Pancreas (tissue), 10 donors: ENCODE measurements around the gene HEXIM2. TPM values are rescaled to one million over a fixed set of nuclear protein-coding genes. Genes with fewer than 3 reads are reported as not detected.

Experiments used
- ATAC-seq, 4 donors: fragments of 200-7000 bp; cut with Tn5 transposase; one replicate each; pipeline versions ENCODE4 v1.8.0 to v1.9.1; 2020; ENCODE audit warnings: mild to moderate bottlenecking in 4 of 4, moderate library complexity in 4 of 4
- DNase-seq, 6 donors: peaks; one replicate each; pipeline ENCODE4 v3.0.0-alpha.2; 2020
- FAIRE-seq: peaks from 2 replicates; lab custom pipeline; 2012; peaks lifted over from hg19 to GRCh38; lab: Jason Lieb, UNC
- H3K27ac ChIP-seq, 4 donors: fragments of 200-600 bp; sonication (generic); 1 replicate in 3 of 4; 2 replicates in 1 of 4; pipeline versions ENCODE4 v1.5.0 to v1.8.0; 2020
- H3K27me3 ChIP-seq, 4 donors: fragments of 200-600 bp; one replicate each; pipeline ENCODE4 v1.8.0; 2021
- H3K36me3 ChIP-seq, 3 donors: fragments of 200-600 bp; sonication (generic) in 1 of 3; one replicate each; pipeline versions ENCODE4 v1.5.0 to v1.8.0; 2020 to 2021
- H3K4me1 ChIP-seq, 3 donors: fragments of 200-600 bp; one replicate each; pipeline ENCODE4 v1.8.0; 2021
- H3K4me3 ChIP-seq, 4 donors: fragments of 200-600 bp; sonication (generic) in 2 of 4; one replicate each; pipeline versions ENCODE4 v1.5.0 to v1.8.0; 2020 to 2021
- H3K9me3 ChIP-seq, 4 donors: fragments of 200-600 bp; one replicate each; pipeline ENCODE4 v1.8.0; 2021
- WGBS, 2 donors: extraction: QIAGEN DNeasy Blood & Tissue Kit; methylation state at CpG; one replicate each; pipeline ENCODE4 v1.1.7; 2013; 5-methylcytosine and 5-hydroxymethylcytosine counted together
- intact Hi-C, 3 donors: fragments of 100-400 bp; cut with DNase I; formaldehyde crosslinking; loops; one replicate each; pipeline versions ENCODE4 v1.11.1 to v1.14.2; 2022
- polyA plus RNA-seq, 2 donors: library from polyadenylated mRNA; stranded (reverse); fragments of 200-250 nt; gene quantifications; one replicate each; pipeline ENCODE4 v1.2.3, GENCODE V29; 2013
- total RNA-seq, 6 donors: library from RNA; stranded (reverse); fragmentation: NEBNext Ultra II Directional in 4 of 6; extraction: Animal tissue kit (Norgen Biotek cat#: 25700) in 4 of 6; gene quantifications; one replicate each; pipeline versions ENCODE4 v1.2.1 to v1.2.4, GENCODE V29; 2021 to 2023
- TF ChIP-seq, protein P1 (sequence below), 4 donors: fragments of 200-600 bp; sonication (generic) in 3 of 4; IDR thresholded peaks; one replicate each; pipeline versions ENCODE4 v1.5.0 to v1.8.0; 2021; ENCODE audit warnings: antibody characterized with exemption in 4 of 4
- donor health status: healthy with polysubstance abuse.
- donor health status: DM: no; HTN: no; CAD: no; lungs with moderate emphysema.
- donor health status: DM: no; HTN: no; CAD: no.
- donor health status: control.
- donor health status: control.
- donor health status: Bipolar disorder and iron deficiency.
- donor health status: DM: yes; HTN: yes; CAD: no.
- donor health status: DM: no; HTN: no; CAD: no.
- donor health status: DM: no; HTN: no; CAD: no.
- donor health status: DM: yes; HTN: yes; CAD: no.

HEXIM2 gene
- total and polyA plus RNA-seq, 8 donors: 4.0 to 10.9 (median 6.7) TPM

DNA sequence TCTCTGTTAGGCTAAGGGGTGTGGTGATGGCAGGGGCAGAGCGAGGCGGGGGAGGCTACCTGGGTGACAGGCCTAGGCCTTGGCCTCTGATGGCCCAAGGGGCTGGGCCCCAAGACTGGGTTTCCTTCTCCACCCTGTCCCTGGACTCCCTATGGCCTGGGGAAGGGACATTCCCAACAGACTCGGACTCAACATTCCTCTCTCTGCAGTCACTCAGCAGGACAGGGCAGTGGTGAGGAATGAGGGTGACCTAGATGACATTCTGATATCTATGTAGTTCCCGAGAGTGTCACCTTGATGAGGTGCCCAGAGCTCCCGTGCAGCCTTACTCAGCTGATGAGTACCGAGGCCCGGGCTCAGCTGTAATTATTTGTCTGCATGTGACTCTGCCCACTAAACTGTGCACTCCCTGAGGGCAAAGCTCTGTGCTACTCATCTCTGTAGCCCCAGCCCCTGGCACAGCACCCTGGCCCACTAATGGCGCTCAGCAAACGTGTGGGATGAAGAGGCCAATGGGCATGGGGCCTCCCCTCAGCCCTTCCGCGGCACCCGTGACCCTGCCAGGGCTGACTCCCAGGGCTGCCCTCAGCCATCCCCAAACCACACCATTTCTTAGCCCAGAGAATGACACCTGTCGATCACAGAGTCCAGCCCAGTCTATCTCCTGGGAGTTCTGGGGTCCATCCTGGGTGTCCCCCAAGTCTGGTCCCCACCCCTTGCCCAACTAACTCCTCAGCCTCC lies 31.6 kb upstream of the HEXIM2 start:
- WGBS, 2 donors: 62 to 78% methylated on average over 13 of the region's 13 CpGs
- Histone ChIP-seq H3K4me3 (no peak overlapping the region), H3K27ac (no peak overlapping the region)

DNA sequence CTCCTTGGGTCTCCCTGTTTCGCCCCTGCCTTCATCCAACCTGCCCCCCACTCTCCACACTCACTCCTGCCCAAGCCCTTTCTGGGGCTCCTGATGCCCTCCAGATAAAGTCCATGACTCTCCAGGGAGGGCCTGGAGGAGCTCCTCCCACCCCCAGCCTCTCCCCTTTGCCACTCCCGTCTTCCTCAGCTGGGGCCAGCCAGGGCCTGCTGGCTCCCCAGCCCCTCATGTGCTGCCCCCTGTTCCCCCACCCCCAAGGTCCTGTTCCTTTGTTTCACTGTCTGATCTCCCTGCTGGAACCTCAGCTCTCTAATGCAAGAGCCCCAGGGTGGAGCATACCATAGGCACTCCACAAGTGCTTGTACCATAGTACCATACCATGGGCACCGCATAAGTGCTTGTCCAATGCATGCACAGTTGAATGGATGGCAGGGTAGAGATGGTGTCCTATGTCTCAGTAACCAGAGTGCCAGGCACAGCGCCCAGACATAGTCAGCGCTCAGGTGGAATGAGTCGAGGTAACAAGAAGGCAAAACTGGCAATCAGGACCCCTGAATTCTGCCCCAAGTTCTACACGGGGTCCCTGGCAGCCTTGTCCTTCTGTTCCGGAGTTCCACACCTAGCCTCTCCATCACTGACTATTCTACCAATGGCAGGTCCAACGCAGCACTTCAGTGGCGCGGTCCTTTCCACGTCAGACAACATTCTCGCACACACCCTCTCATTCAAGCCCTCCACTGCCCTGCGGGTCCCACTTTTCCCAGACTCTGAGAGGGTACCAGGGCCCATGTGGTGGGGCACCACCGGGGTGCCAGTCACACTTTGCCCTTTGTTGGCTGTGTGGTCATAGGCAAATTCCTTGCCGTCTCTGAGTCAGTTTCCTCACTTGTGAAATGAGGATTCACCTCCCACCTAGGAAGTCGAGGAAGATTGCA lies 30.7 kb upstream of the HEXIM2 start:
- H3K27me3 ChIP-seq: no peaks in the 10 kb centered on the region
- no peaks in the 10 kb centered on the region for H3K36me3 ChIP-seq
- no peak overlapping the region for H3K4me3 ChIP-seq
- DNase-seq (peak in 1 of 6 donors; percentile 43), ATAC-seq (no peak), FAIRE-seq (no peak)
- no peaks in the 10 kb centered on the region for H3K9me3 ChIP-seq
- WGBS, 2 donors: 77 to 79% methylated on average over 17 of the region's 17 CpGs
- H3K4me1 ChIP-seq: peaks cover 0 to 5% (median under 1%) of the 10 kb centered on the region in 3 donors
- TF ChIP-seq, protein P1, sequence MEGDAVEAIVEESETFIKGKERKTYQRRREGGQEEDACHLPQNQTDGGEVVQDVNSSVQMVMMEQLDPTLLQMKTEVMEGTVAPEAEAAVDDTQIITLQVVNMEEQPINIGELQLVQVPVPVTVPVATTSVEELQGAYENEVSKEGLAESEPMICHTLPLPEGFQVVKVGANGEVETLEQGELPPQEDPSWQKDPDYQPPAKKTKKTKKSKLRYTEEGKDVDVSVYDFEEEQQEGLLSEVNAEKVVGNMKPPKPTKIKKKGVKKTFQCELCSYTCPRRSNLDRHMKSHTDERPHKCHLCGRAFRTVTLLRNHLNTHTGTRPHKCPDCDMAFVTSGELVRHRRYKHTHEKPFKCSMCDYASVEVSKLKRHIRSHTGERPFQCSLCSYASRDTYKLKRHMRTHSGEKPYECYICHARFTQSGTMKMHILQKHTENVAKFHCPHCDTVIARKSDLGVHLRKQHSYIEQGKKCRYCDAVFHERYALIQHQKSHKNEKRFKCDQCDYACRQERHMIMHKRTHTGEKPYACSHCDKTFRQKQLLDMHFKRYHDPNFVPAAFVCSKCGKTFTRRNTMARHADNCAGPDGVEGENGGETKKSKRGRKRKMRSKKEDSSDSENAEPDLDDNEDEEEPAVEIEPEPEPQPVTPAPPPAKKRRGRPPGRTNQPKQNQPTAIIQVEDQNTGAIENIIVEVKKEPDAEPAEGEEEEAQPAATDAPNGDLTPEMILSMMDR (IDR thresholded peaks at IDR 0.05): no peak
- intact Hi-C loops: no loop called here
- H3K27ac ChIP-seq: no peak overlapping the region

More for the DNA sequence above, 31.6 kb upstream of the HEXIM2 start:
- no peaks in the 10 kb centered on the region for H3K27me3 ChIP-seq
- no peaks in the 10 kb centered on the region for H3K36me3 ChIP-seq
- FAIRE-seq (no peak), ATAC-seq (no peak), DNase-seq (peak in 1 of 6 donors; percentile 60)
- H3K4me1 ChIP-seq: peaks cover 0 to 5% (median 0%) of the 10 kb centered on the region in 3 donors
- H3K9me3 ChIP-seq: no peaks in the 10 kb centered on the region
- intact Hi-C loops: no loop called here
- TF ChIP-seq, protein P1 (IDR thresholded peaks at IDR 0.05): no peak

- intact Hi-C loops: no loop called here
- peak in 5 of 6 donors; percentile 46 to 86 (median 71) for DNase-seq
- WGBS, 2 donors: 7 to 9% methylated on average over 38 to 46 of the region's 46 CpGs
- Histone ChIP-seq H3K4me3 (peak overlapping the region; percentile 62 to 90 (median 84)), H3K9me3 (no peaks in the 10 kb centered on the region), H3K36me3 (no peaks in the 10 kb centered on the region), H3K27ac (peak overlapping the region; percentile 45 to 93 (median 74)), H3K4me1 (peaks cover 0 to 8% (median 5%) of the 10 kb centered on the region in 3 donors), H3K27me3 (no peaks in the 10 kb centered on the region)
- TF ChIP-seq, protein P1 (IDR thresholded peaks at IDR 0.05): peak; percentile 74 to 86 (median 78)
- FAIRE-seq: no peak
- no peak for ATAC-seq
Observed at GRCh38 chr17:45131616-45132319, 29.9 kb upstream of the HEXIM2 start.

- Histone ChIP-seq H3K27me3 (no peaks in the 10 kb centered on the region), H3K4me1 (peaks cover 0 to 13% (median 5%) of the 10 kb centered on the region in 3 donors), H3K27ac (peak within 1 kb of the TSS; percentile 91 to 94 (median 92)), H3K4me3 (peak within 1 kb of the TSS; percentile 62 to 90 (median 84)), H3K9me3 (no peaks in the 10 kb centered on the region), H3K36me3 (no peaks in the 10 kb centered on the region)
- FAIRE-seq (no peak), DNase-seq (peak in 1 of 6 donors; percentile 89), ATAC-seq (no peak)
- intact Hi-C loops: no loop called here
- 0 to 1% methylated on average over 6 to 34 of the region's 36 CpGs for WGBS, 2 donors
- TF ChIP-seq, protein P1 (IDR thresholded peaks at IDR 0.05): no peak
Observed at GRCh38 chr17:45132320-45132571, 29.4 kb upstream of the HEXIM2 start, which contains the start of gene PLCD3. Gene PLCD3, minus strand, starts transcription at chr17:45132515. Its CDS starts 105 bp downstream, at chr17:45132410.
